ENCODE data around the gene SASH1.
A peak's percentile ranks its signal among the peaks of the same experiment; 100 is the strongest.

SASH1 gene

DNA sequence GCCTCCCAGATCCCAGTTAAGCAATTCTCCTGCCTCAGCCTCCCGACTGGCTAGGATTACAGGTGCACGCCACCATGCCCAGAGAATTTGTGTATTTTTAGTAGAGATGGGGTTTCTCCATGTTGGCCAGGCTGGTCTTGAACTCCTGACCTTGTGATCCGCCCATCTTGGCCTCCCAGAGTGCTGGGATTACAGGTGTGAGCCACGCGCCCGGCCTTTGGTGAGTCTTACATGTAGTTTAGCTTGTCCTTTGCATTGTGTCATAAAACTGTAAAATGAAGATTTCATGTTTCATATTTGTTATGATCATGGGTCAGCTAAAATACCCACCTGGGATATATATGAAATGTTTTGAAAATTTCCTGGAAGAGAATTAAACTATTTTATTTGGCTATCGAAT lies 183.5 kb downstream of the SASH1 start:
- DNase-seq = no peak

- no peak for DNase-seq
Observed at GRCh38 chr6:148528292-148528691, 185.7 kb downstream of the SASH1 start.

- DNase-seq = no peak
Observed at GRCh38 chr6:148529010-148529409, 186.4 kb downstream of the SASH1 start.

- no peak for DNase-seq
Observed at GRCh38 chr6:148530394-148530953, 187.8 kb downstream of the SASH1 start.

- no peak for DNase-seq
Observed at GRCh38 chr6:148530976-148531375, 188.3 kb downstream of the SASH1 start.

DNA sequence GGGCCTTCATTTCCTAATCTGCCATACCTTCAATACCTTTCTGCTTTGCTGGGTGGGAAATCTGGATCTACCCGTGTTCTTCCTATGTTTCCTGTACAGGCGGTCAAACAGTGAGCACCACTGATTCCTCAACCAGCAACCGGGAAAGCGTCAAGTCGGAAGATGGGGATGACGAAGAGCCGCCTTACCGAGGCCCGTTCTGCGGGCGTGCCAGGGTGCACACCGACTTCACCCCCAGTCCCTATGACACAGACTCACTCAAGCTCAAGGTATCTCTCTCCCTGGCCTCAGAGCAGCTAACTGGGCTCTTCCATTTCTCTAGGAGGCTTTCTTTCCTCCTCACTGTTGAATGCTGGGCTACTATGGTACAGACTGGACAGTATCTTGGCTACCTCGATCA lies 190.1 kb downstream of the SASH1 start:
- DNase-seq = no peak

DNA sequence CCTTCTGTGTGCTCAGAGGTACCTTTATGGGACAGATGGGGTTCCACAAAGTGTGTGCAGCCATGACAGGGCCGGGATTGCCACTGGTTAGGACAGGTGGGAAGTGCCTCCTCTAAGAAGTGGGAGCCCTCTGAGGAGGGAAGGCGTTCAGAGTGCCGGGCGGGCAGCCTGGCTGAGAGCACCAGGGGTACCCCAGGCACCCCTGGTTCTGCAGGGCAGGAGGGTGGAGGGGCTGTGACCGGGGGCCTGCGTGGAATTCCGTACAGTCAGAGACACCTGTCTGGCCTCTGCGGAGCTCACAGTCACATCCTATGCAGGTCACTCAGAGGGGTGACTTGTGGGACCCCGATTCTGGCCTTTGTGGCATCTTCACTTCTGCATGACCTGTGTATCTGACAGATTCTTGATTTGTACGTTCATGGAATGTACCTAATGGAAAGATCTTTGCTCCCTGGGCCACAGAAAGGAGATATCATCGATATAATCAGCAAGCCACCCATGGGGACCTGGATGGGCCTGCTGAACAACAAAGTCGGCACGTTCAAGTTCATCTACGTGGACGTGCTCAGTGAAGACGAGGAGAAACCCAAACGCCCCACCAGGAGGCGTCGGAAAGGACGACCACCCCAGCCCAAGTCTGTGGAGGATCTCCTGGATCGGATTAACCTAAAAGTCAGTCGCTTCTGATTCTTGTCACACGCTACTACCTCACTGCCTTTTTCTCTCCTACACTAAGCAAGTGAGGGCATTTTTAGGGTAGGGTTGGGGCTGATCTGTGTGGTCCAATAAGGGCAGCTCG lies 190.9 kb downstream of the SASH1 start:
- DNase-seq = no peak

GRCh38 chr6:148534871-148535270 lies 192.2 kb downstream of the SASH1 start:
- no peak for DNase-seq

GRCh38 chr6:148535381-148535780 lies 192.7 kb downstream of the SASH1 start:
- DNase-seq = no peak

GRCh38 chr6:148535976-148536375 lies 193.3 kb downstream of the SASH1 start:
- no peak for DNase-seq

- DNase-seq = no peak
Observed at GRCh38 chr6:148538261-148539190, 195.9 kb downstream of the SASH1 start.

DNA sequence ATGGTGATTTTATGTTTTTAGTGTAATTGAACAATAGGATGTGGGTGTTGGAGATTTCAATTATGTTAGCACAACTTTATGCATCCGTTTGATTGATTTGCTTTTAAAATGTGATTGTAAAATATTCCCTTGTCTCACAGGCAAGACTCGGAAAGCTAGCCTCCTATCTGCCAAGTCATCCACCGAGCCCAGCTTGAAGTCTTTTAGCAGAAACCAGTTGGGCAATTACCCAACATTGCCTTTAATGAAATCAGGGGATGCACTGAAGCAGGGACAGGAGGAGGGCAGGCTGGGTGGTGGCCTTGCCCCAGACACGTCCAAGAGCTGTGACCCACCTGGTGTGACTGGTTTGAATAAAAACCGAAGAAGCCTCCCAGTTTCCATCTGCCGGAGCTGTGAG lies 200.9 kb downstream of the SASH1 start:
- DNase-seq = no peak

GRCh38 chr6:148544421-148544820 lies 201.8 kb downstream of the SASH1 start:
- DNase-seq = no peak

DNA sequence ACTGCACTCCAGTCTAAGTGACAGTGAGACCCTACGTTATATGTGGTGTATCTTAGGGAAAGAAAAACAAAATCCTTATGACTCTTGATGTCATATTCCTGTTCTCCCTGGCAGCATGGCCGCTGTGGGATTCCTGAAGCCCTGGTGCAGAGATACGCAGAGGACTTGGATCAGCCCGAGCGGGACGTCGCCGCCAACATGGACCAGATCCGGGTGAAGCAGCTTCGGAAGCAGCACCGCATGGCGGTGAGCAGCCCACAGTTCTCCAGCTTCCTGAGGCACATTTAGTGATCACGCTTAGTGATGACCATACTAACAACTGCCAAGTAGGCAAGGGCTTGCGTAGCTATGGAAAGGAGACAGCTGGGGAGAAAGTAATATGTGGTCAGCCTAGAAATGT lies 203.3 kb downstream of the SASH1 start:
- DNase-seq = no peak

- no peak for DNase-seq
Observed at GRCh38 chr6:148547110-148547509, 204.5 kb downstream of the SASH1 start.

DNA sequence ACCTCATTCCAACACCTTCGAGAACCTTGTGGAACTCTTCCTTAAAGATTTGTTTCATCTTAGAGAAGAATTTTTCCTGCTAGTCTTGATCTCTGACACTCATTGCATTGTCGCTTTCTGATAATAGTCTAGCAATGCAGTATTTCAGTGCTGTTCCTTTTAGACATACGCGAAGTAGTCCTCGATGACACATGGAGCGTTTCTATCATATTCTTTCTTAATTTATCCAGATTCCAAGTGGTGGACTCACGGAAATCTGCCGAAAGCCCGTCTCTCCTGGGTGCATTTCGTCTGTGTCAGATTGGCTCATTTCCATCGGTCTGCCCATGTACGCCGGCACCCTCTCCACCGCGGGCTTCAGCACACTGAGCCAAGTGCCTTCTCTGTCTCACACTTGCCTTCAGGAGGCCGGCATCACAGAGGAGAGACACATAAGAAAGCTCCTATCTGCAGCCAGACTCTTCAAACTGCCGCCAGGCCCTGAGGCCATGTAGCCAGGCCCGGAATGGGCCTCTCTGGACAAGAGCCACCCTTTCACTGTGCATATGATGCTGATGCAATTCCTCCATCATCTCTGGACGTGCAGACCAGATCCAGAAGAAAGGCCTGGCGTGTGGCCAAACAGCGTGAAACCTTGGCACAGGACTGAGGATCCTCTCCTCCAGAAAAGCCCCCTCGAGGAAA lies 205.6 kb downstream of the SASH1 start:
- DNase-seq = peak; percentile 78

DNA sequence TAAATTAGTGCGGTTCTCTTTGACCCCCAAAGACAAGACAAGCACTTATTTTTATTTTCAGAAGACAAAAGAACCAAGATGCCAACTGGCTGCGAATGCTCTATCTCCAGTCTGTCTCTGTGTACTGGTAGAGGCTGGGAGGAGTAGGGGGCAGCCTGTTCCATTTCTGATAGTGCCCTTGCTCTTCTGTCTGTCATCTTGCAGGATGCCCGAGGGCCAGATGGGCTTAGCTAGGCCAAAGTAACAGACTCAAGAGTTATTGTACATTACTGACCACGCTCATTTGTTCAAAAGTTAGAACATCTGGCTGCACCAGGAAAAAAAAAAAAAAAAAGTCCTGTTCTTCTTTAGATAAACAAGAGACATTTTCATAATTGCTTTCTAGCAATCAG lies 206.1 kb downstream of the SASH1 start:
- DNase-seq = no peak

DNA sequence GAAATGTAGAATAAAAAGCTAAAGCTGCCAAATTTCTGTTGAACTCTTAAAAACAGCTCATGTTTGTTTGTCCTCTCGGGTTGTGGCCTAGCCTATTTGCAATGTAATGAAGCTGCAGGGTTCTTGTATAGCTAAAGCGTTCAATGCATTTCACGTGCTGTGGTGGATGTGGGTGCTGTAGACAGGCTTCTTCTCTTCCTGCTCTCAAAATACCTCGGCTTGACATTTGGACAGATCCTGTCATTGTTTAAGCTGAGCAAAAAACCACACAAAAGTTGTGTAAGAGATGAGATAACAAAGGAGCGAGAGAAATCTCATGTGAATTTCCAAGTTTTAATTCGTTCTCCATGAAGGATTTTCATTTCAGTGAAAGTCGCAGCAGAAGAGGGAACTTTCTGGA lies 207.9 kb downstream of the SASH1 start:
- no peak for DNase-seq

DNA sequence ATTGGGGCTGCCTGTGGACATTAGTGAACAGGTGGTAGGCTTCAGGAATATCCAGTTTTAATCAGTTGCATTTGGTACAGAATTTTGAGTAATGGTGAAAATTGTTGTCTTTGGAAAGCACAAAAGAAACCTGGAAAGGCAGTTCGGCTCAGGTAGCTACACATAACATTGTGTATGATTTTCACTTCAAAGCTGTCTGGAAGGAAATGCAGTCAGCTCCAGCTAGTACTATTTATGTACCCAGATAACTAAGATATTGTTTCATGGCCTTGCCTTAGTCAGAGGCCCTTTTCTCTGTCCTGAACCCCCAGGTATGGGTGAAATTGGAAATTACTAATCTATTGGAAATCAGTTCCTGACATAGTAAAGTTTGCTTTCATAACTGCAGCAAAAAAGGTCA lies 208.6 kb downstream of the SASH1 start:
- DNase-seq = no peak

GRCh38 chr6:148556410-148556809 lies 213.8 kb downstream of the SASH1 start:
- DNase-seq = no peak

GRCh38 chr6:148557796-148558321 lies 215.2 kb downstream of the SASH1 start:
- no peak for DNase-seq

DNA sequence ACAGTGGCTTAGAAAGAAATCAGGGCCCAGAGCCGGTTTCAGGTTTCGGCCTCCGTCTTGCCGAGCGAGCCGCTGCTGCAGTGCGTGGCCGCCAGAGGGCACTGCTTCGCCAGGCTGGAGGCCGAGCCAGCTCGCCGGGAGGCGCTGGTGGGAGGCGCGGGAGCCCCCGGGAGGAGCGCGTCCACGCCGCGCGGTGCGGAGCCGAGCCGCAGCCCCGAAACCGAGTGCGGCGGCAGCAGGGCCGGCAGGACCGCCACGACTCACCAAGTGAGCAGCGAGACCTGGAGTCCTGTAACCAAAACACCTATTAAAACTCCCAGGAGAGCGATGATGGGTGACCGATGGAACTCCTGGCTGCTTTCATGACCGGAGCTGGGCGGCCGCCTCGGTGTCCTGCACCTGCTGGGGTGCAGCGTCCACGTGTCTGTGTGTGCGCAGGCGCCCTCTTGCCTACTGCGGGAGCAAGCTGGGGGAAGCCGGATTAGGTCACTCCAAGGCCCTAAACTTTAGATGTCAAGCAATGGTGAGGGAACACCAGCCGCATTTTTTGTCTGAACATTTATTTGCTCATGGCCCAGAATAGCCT lies 217.3 kb downstream of the SASH1 start:
- peak; percentile 80 for DNase-seq

DNA sequence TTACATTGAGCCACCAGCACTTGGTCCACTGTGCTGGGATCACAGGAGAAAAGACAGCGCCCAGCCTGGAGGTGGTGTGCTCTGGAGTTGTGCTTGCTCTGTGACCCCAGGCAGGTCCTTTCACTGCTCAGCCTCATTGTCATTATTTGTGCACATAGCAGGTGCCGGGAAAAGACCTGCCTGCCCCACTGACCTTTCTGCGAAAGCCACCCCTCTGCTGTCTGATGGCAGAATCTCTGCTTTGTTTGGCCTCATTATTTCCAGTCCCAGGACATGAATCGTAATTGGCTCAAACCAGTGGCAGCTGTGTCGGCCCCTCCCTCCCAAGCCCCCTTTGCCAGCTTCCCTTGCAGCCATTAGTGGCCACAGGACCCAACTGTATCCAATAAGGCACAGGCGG lies 219.0 kb downstream of the SASH1 start:
- DNase-seq = no peak
